Hepatocyte (in vitro differentiated cells): ENCODE data around the gene NUBPL.

Source experiments
- CTCF ChIP-seq: fragments of 200-600 bp; sonication (generic); IDR thresholded peaks from 2 replicates; pipeline ENCODE4 v1.5.1; 2016; ENCODE audit warnings: antibody characterized with exemption, mild to moderate bottlenecking; ENCODE audit not compliant: poor library complexity
- EZH2 ChIP-seq: fragments of 200-600 bp; sonication (generic); IDR thresholded peaks from 2 replicates; pipeline ENCODE4 v1.6.1; 2016; ENCODE audit warnings: antibody characterized with exemption, mild to moderate bottlenecking, borderline replicate concordance

DNA sequence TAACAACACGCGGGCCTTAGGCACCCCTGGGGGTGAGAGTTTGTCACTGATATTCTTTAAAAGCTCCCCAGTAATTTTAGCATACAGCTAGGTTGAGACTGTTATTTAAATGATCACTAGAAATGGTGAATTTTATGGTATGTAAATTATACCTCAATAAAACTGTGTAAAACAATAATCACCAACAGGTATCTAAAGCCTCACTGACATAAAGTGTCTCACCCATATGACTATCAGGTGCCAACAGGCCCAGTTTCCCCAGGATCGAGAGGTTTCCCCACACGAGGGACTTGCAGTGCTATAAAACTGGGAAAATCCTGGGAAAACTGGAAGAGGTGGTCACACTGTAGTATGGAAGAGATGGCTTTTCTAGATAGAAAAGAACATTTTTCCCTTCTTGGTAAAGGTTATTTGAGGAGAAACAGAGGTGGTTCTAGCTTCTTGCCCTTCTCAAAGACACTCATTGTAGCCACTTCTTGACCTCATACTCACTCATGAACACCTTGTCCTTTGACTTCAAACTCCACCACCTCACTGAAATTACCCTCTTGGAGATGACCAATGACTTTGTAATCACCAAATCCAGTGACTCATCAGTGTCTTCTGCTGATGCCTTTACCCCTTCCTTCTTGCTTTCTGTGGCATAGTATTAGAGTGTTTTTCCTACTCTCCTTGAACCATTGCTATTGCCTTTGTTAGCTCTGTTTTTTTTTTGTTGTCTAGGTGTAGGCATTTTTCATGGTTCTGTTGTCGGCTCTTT is 24.8 kb upstream of the NUBPL start:
- TF ChIP-seq EZH2 = no peak
- TF ChIP-seq CTCF = no peak
